SK-N-DZ (cell line): Measurements from ENCODE around the gene SSX4. TPM values are rescaled to one million over a fixed set of nuclear protein-coding genes. Genes with fewer than 3 reads are reported as not detected.
"Not testable (repeated sequence)": the region's sequence is repeated elsewhere in the genome, so short reads cannot be mapped to it uniquely, and the experiment has no call there.

Experiments used
- DNase-seq: peaks from one replicate; pipeline ENCODE4 v3.0.0-alpha.2; 2015; ENCODE audit warnings: low spot score
- polyA plus RNA-seq, 2 experiments: library from polyadenylated mRNA; depleted of rRNA; stranded (reverse); fragments of >200 nt; gene quantifications; 2 replicates each; pipeline ENCODE4 v1.2.3, GENCODE V29; 2014
- small RNA-seq, 2 experiments: library from RNA; depleted of rRNA; stranded (forward); fragments of <200 nt; gene quantifications; one replicate each; pipeline ENCODE3, GENCODE V24; 2014

The SSX4 gene
- 0.36 and 1.6 TPM in 2 replicates for polyA plus RNA-seq (2014; cell fraction: cytosol; rRNA removed)
- 0.19 and 0.35 TPM in 2 replicates for polyA plus RNA-seq (2014; cell fraction: nucleus; rRNA removed)

GRCh38 chrX:48383239-48383638 lies at the start of gene SSX4:
Gene SSX4 (plus strand): TSS chrX:48383539. CDS start chrX:48384054, 515 bp downstream.
- not testable (repeated sequence) for DNase-seq

GRCh38 chrX:48346059-48346458 lies 37.3 kb upstream of the SSX4 start:
- not testable (repeated sequence) for DNase-seq

- DNase-seq: not testable (repeated sequence)
These were observed 26.8 kb upstream of the SSX4 start, which contains the start of gene SSX3 for GRCh38 chrX:48356315-48357094. Gene SSX3 (minus strand): TSS chrX:48356703. CDS start chrX:48355249, 1,454 bp downstream.

GRCh38 chrX:48357681-48358080 lies 25.7 kb upstream of the SSX4 start:
- DNase-seq: no peak

- DNase-seq: not testable (repeated sequence)
These were observed 24.1 kb upstream of the SSX4 start for GRCh38 chrX:48359281-48359680.

GRCh38 chrX:48367717-48368408 lies 15.5 kb upstream of the SSX4 start:
- not testable (repeated sequence) for DNase-seq

- not testable (repeated sequence) for DNase-seq
These were observed 12.9 kb upstream of the SSX4 start for GRCh38 chrX:48370408-48370807.

GRCh38 chrX:48396931-48397330 lies 13.6 kb downstream of the SSX4 start:
- not testable (repeated sequence) for DNase-seq

GRCh38 chrX:48397825-48398224 lies 14.5 kb downstream of the SSX4 start:
- DNase-seq: not testable (repeated sequence)

- DNase-seq: not testable (repeated sequence)
These were observed 28.5 kb downstream of the SSX4 start, which contains the start of gene SSX4B for GRCh38 chrX:48411860-48412259. Gene SSX4B (minus strand): TSS chrX:48411960. CDS start chrX:48411372, 588 bp downstream.

- DNase-seq: not testable (repeated sequence)
These were observed 43.8 kb downstream of the SSX4 start for GRCh38 chrX:48427027-48427716.

GRCh38 chrX:48429606-48430005 lies 46.3 kb downstream of the SSX4 start:
- DNase-seq: not testable (repeated sequence)

GRCh38 chrX:48430166-48430565 lies 46.8 kb downstream of the SSX4 start:
- not testable (repeated sequence) for DNase-seq

- not testable (repeated sequence) for DNase-seq
These were observed 50.4 kb downstream of the SSX4 start for GRCh38 chrX:48433713-48434112.

Small RNA genes lying within 50 kb of the gene (small RNA-seq; reads per million reads assigned to genes)
- gene AL606490.4: 0 reads per million in 2 experiments
- gene AL606490.7: 0 reads per million in 2 experiments
- gene AL606490.9: 0 reads per million in 2 experiments
